Measurements from ENCODE around the gene ZDHHC9. TPM values are rescaled to one million over a fixed set of nuclear protein-coding genes. Genes with fewer than 3 reads are reported as not detected.

The ZDHHC9 gene
- total RNA-seq, 4 donors from 2014 or later: 23.4 to 61.0 (median 31.7) TPM

DNA sequence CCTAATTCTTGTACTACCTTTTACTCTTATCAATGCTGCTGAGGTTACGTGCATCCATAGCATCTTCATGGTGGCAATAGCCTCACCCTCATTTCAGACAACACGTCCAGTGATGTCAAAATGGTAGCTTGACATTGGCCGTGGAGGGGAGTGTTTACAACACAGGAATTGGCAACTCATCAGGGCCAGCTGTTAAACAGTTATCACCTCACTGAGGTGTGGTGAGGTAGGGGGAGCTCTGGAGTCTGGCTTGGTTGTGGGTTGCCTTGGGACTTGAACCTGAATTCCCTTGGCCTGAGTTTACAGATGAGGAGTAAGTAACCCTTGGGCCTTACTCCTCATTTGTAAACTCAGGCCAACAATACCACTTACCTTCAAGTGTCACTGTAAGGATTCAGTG, 53.5 kb downstream of the ZDHHC9 start:
- TF ChIP-seq, protein P1, sequence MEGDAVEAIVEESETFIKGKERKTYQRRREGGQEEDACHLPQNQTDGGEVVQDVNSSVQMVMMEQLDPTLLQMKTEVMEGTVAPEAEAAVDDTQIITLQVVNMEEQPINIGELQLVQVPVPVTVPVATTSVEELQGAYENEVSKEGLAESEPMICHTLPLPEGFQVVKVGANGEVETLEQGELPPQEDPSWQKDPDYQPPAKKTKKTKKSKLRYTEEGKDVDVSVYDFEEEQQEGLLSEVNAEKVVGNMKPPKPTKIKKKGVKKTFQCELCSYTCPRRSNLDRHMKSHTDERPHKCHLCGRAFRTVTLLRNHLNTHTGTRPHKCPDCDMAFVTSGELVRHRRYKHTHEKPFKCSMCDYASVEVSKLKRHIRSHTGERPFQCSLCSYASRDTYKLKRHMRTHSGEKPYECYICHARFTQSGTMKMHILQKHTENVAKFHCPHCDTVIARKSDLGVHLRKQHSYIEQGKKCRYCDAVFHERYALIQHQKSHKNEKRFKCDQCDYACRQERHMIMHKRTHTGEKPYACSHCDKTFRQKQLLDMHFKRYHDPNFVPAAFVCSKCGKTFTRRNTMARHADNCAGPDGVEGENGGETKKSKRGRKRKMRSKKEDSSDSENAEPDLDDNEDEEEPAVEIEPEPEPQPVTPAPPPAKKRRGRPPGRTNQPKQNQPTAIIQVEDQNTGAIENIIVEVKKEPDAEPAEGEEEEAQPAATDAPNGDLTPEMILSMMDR (IDR thresholded peaks at IDR 0.05; ENCODE audit: low read depth): no peak

DNA sequence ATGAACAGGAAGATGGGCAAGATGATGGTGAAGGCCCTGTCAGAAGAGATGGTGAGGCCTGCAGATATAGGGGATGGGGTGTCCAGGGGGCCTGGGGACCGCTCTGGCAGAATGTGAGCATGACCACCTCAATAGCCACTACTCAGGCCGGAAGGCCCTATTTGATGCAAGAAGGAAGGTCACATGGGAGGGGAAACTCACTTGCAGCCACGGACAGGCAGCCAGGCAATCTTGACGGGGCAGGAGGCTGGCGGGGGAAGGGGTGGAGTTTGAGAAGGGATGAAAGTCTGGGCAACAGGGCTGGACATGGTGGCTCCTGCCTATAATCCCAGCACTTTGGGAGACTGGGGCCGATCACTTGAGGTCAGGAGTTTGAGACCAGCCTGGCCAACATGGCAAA, 55.2 kb downstream of the ZDHHC9 start:
- TF ChIP-seq, protein P1 (IDR thresholded peaks at IDR 0.05; ENCODE audit: low read depth): no peak

DNA sequence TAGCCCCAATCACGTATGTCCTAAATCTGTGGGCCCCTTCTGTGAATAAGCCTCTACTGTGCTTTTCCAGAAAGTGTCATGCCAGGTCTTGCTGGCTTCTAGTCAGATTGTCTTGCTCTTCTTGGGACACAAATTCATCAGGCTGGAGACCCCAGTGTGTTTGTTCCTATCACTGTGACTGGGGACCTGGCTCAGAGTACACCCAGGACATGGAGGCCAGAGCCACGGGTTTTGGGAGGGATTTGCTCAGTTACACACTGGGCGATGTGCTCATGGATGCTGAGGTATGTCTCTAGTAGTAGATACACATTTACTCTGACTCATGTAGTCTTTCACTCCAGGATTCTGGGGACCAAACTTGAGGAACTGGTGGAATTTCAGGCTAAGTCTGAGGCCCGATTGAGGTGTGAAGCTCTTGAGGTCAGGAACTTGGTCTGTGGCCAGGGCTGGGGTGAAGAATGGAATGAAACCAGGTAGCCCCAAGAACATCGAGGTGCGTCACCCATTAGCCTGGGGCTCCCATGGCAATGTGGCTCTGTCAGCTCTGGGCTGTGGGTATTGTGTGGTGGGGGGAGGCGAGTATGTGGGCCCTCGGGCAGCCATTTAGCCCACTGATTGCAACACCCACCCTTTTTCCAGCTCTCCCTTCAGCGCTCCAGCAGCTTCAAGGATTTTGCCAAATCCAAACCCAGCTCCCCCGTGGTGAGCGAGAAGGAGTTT, 56.2 kb downstream of the ZDHHC9 start:
- TF ChIP-seq, protein P1 (IDR thresholded peaks at IDR 0.05; ENCODE audit: low read depth): no peak

DNA sequence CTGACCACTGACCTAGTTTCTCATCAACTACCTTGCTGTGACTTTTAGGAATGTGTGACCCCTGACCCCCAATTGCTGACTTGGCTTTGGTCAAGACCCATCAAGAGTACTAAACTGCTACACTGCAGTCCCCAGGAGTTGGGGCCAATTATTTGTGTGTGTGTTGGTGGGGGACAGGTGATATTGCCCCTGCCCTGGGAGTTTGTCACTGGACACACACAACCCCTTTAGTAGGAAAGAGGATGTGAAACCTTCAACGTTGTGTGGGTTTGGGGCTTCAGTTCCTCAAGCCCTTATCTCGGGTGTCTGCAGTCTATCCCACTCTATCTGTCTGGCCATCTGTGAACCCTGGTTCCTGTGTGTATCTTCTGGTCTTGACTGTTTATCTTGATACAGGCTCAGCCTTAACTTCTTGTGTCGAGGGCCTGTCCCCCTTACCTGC, 57.5 kb downstream of the ZDHHC9 start:
- TF ChIP-seq, protein P1 (IDR thresholded peaks at IDR 0.05; ENCODE audit: low read depth): no peak

DNA sequence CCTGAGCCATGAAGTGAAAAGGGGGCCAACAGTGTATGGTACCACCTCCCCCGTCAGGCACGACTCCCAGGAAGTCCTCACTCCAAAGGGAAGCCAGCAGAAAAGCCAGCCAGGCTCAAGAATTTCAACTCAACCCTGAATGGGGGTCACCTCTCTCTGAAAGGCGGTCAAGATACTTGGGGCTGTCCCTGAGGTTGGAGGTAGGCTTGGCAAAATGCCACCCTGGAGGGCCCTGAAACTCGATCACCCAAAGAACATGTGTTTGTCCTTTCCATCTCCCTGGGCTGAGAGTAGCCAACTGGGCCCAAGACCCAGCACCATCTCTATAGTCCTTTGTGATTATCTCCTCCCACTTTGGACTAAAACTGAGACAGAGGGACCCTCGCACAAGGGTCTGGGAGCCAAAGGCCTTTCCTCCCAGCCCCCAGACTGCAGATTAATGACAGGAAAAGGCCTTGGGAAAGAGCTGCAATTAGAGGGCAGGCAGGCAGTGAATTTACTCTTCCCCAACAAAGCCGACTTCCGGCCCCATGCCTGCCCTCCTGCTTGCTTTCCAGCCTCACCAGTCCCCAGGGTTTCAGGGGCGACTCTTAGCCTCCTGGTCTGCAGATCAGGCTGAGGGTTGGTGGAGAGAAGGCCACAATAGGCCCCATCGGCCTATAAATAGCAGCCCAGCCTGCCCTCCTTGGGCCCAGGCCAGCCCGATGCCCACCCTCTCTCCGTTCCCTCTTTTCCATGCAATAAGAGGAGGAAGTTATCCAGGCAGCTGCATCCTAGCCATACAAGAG, 58.3 kb downstream of the ZDHHC9 start:
- TF ChIP-seq, protein P1 (IDR thresholded peaks at IDR 0.05; ENCODE audit: low read depth): no peak

DNA sequence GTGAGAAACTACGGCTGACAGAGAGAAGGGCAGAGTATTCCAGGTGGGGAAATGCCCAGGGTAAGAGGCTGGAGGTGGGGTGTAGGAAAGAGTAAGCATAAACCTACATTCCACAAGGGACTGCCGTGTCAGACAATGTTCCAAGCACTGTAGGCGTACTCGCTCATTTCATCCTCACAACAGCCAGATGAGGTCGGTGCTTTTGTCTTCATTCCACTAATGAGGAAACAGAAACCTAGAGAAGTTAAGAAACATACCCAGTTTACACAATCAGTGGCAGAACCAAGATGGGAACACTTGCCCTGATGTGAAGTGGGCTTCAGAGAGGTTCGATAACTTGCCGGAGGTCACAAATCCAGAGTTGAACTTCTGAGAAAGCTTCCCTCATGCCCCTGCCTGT, 59.3 kb downstream of the ZDHHC9 start:
- TF ChIP-seq, protein P1 (IDR thresholded peaks at IDR 0.05; ENCODE audit: low read depth): no peak

DNA sequence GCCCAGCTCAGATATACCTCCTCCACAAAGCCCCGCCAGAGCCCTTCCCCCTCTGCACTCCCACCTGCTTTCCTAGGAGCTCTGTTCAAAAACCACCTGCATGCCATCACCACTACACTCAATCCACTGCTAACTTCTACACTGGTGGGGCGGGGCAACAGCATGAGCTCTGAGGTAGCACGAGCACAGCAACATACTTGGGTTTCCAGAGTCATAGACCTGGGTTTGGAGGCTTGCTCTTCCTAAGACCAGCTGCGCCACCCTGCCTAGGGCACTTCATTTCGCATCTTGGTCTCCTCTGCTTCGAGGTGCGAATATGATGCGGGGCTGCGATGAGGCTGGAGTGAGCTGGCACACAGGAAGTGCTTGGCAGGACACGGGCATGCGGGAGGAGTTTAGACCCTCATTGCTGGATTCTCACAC, 60.4 kb downstream of the ZDHHC9 start:
- TF ChIP-seq, protein P1 (IDR thresholded peaks at IDR 0.05; ENCODE audit: low read depth): no peak
